Colonic mucosa (tissue), 4 donors: ENCODE results near the gene ARID3A. TPM values are rescaled to one million over a fixed set of nuclear protein-coding genes. Genes with fewer than 3 reads are reported as not detected.

Source experiments
- DNase-seq: peaks from one replicate; pipeline ENCODE4 v3.0.0-alpha.2; 2020
- H3K27ac ChIP-seq: fragments of 200-600 bp; one replicate; pipeline ENCODE4 v1.8.0; 2021
- H3K27me3 ChIP-seq: fragments of 200-600 bp; one replicate; pipeline ENCODE4 v1.8.0; 2021
- H3K36me3 ChIP-seq: fragments of 200-600 bp; one replicate; pipeline ENCODE4 v1.8.0; 2021
- H3K4me1 ChIP-seq: fragments of 200-600 bp; one replicate; pipeline ENCODE4 v1.8.0; 2021; ENCODE audit warnings: mild to moderate bottlenecking
- H3K4me3 ChIP-seq: fragments of 200-600 bp; one replicate; pipeline ENCODE4 v1.8.0; 2021
- H3K9ac ChIP-seq, 2 donors: one replicate each; pipeline ENCODE4 v1.7.0; 2013; ENCODE audit warnings: control low read depth in 2 of 2, low read depth in 2 of 2, low read length in 2 of 2
- H3K9me3 ChIP-seq: fragments of 200-600 bp; one replicate; pipeline ENCODE4 v1.8.0; 2021
- CTCF ChIP-seq: fragments of 200-600 bp; IDR thresholded peaks from one replicate; pipeline ENCODE4 v1.8.0; 2022; ENCODE audit warnings: antibody characterized with exemption, mild to moderate bottlenecking
- intact Hi-C: fragments of 100-400 bp; cut with DNase I; formaldehyde crosslinking; loops from one replicate; pipeline ENCODE4 v1.14.1; 2022
- total RNA-seq, 2 donors: library from RNA; stranded (reverse); fragmentation: NEBNext Ultra II Directional in 1 of 2; extraction: Animal tissue kit (Norgen Biotek cat#: 25700) in 1 of 2; gene quantifications; one replicate each; pipeline ENCODE4 v1.2.1, GENCODE V29; 2021
- donor health status: healthy.
- donor health status: DM: no; HTN: no; CAD: no.
- donor health status: DM: no; HTN: no; CAD: no.

The ARID3A gene
- total RNA-seq, 2 donors from 2014 or later = 8.7 to 13.0 TPM

DNA sequence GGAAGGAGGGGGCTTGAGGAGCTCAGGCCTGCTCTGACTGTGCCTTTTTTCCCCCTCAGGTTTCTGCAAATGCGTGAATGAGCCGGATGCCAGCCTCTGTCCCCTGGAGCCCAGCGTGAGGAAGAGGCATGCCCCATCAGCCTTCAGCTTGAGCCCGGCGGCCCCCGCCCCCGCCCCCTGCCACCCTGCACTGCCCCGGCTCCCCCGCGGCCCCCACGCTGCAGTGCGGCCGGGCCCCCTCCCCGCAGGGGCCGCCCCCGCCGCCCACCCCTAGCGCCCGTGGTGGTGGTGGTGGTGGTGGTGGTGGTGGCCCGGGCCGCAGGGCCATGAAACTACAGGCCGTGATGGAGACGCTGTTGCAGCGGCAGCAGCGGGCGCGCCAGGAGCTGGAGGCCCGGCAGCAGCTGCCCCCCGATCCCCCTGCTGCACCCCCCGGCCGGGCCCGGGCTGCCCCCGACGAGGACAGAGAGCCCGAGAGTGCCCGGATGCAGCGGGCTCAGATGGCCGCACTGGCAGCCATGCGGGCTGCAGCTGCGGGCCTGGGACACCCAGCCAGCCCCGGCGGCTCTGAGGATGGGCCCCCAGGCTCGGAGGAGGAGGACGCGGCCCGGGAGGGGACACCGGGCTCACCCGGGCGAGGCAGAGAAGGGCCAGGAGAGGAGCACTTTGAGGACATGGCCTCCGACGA, 3.5 kb downstream of the ARID3A start:
- no peak overlapping the region for H3K27ac ChIP-seq
- no peak for DNase-seq
- H3K9me3 ChIP-seq = no peaks in the 10 kb centered on the region
- H3K9ac ChIP-seq = no peak overlapping the region
- peaks cover 20% of the 10 kb centered on the region for H3K4me1 ChIP-seq
- no peaks in the 10 kb centered on the region for H3K36me3 ChIP-seq
- TF ChIP-seq CTCF = no peak
- intact Hi-C loops = no loop called here
- no peaks in the 10 kb centered on the region for H3K27me3 ChIP-seq
- H3K4me3 ChIP-seq = no peak overlapping the region

- no peaks in the 10 kb centered on the region for H3K27me3 ChIP-seq
- TF ChIP-seq CTCF = no peak
- no peaks in the 10 kb centered on the region for H3K36me3 ChIP-seq
- intact Hi-C loops = no loop called here
- H3K9ac ChIP-seq = no peak overlapping the region
- no peak overlapping the region for H3K27ac ChIP-seq
- peaks cover 25% of the 10 kb centered on the region for H3K4me1 ChIP-seq
- DNase-seq = no peak
- no peak overlapping the region for H3K4me3 ChIP-seq
- no peaks in the 10 kb centered on the region for H3K9me3 ChIP-seq
Observed at GRCh38 chr19:929891-930258, 4.0 kb downstream of the ARID3A start.

- Histone ChIP-seq H3K4me1 (peaks cover 31% of the 10 kb centered on the region), H3K27ac (peak overlapping the region; percentile 47), H3K36me3 (no peaks in the 10 kb centered on the region), H3K4me3 (no peak overlapping the region), H3K27me3 (no peaks in the 10 kb centered on the region), H3K9ac (peak overlapping the region in 1 of 2 donors; percentile 43), H3K9me3 (no peaks in the 10 kb centered on the region)
- DNase-seq = no peak
- intact Hi-C loops = no loop called here
- no peak for TF ChIP-seq CTCF
Observed at GRCh38 chr19:931860-932647, 6.2 kb downstream of the ARID3A start.

- Histone ChIP-seq H3K36me3 (no peaks in the 10 kb centered on the region), H3K27me3 (no peaks in the 10 kb centered on the region), H3K27ac (peak overlapping the region; percentile 47), H3K9me3 (no peaks in the 10 kb centered on the region), H3K9ac (peak overlapping the region; percentile 12 to 43), H3K4me1 (peaks cover 31% of the 10 kb centered on the region), H3K4me3 (no peak overlapping the region)
- TF ChIP-seq CTCF = no peak
- DNase-seq = peak; percentile 61
- intact Hi-C loops = no loop called here
Observed at GRCh38 chr19:932648-933552, 7.1 kb downstream of the ARID3A start.

GRCh38 chr19:933553-933882, 7.7 kb downstream of the ARID3A start:
- TF ChIP-seq CTCF = no peak
- Histone ChIP-seq H3K4me3 (no peak overlapping the region), H3K4me1 (peaks cover 31% of the 10 kb centered on the region), H3K9me3 (no peaks in the 10 kb centered on the region), H3K36me3 (no peaks in the 10 kb centered on the region), H3K27ac (peak overlapping the region; percentile 47), H3K27me3 (no peaks in the 10 kb centered on the region), H3K9ac (no peak overlapping the region)
- intact Hi-C loops = no loop called here
- DNase-seq = no peak
